HG03175 (cell line): Measurements from ENCODE around the gene FKBP1C.
"Not testable (repeated sequence)": the region's sequence is repeated elsewhere in the genome, so short reads cannot be mapped to it uniquely, and the experiment has no call there.

ENCODE experiments used
- ATAC-seq: cut with Tn5 transposase; IDR thresholded peaks from one replicate; pipeline ENCODE4 v1.9.1; 2021; ENCODE audit warnings: mild to moderate bottlenecking, moderate library complexity; ENCODE audit not compliant: unreplicated experiment

Gene FKBP1C

GRCh38 chr6:63211343-63211742 is at the start of gene FKBP1C:
TSS of gene FKBP1C (plus strand) at chr6:63211469.
- ATAC-seq = not testable (repeated sequence)

- not testable (repeated sequence) for ATAC-seq
Measured at GRCh38 chr6:63164047-63164803, 47.0 kb upstream of the FKBP1C start.

GRCh38 chr6:63174173-63174572 is 37.1 kb upstream of the FKBP1C start:
- ATAC-seq = no peak

GRCh38 chr6:63176181-63176580 is 35.1 kb upstream of the FKBP1C start:
- ATAC-seq = no peak

GRCh38 chr6:63180367-63180766 is 30.9 kb upstream of the FKBP1C start:
- ATAC-seq = no peak

GRCh38 chr6:63186970-63187369 is 24.3 kb upstream of the FKBP1C start:
- ATAC-seq = no peak

- no peak for ATAC-seq
Measured at GRCh38 chr6:63188828-63189227, 22.4 kb upstream of the FKBP1C start.

GRCh38 chr6:63193324-63193723 is 17.9 kb upstream of the FKBP1C start:
- ATAC-seq = no peak

- no peak for ATAC-seq
Measured at GRCh38 chr6:63197741-63198140, 13.5 kb upstream of the FKBP1C start.

GRCh38 chr6:63213325-63213724 is 2.1 kb downstream of the FKBP1C start:
- no peak for ATAC-seq

- ATAC-seq = no peak
Measured at GRCh38 chr6:63214816-63215215, 3.5 kb downstream of the FKBP1C start.

GRCh38 chr6:63224179-63224578 is 12.9 kb downstream of the FKBP1C start:
- no peak for ATAC-seq

GRCh38 chr6:63225987-63226386 is 14.7 kb downstream of the FKBP1C start:
- not testable (repeated sequence) for ATAC-seq

GRCh38 chr6:63227928-63228894 is 16.9 kb downstream of the FKBP1C start:
- not testable (repeated sequence) for ATAC-seq

- not testable (repeated sequence) for ATAC-seq
Measured at GRCh38 chr6:63230027-63230426, 18.8 kb downstream of the FKBP1C start.

GRCh38 chr6:63230511-63230910 is 19.2 kb downstream of the FKBP1C start:
- not testable (repeated sequence) for ATAC-seq

- ATAC-seq = peak; percentile 93
Measured at GRCh38 chr6:63236398-63236817, 25.1 kb downstream of the FKBP1C start.

- no peak for ATAC-seq
Measured at GRCh38 chr6:63245420-63245819, 34.2 kb downstream of the FKBP1C start.

- peak; percentile 74 for ATAC-seq
Measured at GRCh38 chr6:63245909-63246308, 34.6 kb downstream of the FKBP1C start.

GRCh38 chr6:63246581-63246980 is 35.3 kb downstream of the FKBP1C start:
- no peak for ATAC-seq

GRCh38 chr6:63249875-63250482 is 38.7 kb downstream of the FKBP1C start:
- no peak for ATAC-seq
